Left kidney (tissue), 2 donors: ENCODE results near the gene VTN. TPM values are rescaled to one million over a fixed set of nuclear protein-coding genes. Genes with fewer than 3 reads are reported as not detected.
"Not testable (repeated sequence)": the region's sequence is repeated elsewhere in the genome, so short reads cannot be mapped to it uniquely, and the experiment has no call there.

Experiments
- DNase-seq: peaks from one replicate; pipeline ENCODE4 v3.0.0-alpha.2; 2013
- polyA plus RNA-seq: library from polyadenylated mRNA; unstranded; fragments of 120-200 nt; gene quantifications from one replicate; pipeline ENCODE4 v1.2.1, GENCODE V29; 2013; ENCODE audit not compliant: insufficient read length

VTN gene
- polyA plus RNA-seq, 1 donor: 20.5 TPM

DNA sequence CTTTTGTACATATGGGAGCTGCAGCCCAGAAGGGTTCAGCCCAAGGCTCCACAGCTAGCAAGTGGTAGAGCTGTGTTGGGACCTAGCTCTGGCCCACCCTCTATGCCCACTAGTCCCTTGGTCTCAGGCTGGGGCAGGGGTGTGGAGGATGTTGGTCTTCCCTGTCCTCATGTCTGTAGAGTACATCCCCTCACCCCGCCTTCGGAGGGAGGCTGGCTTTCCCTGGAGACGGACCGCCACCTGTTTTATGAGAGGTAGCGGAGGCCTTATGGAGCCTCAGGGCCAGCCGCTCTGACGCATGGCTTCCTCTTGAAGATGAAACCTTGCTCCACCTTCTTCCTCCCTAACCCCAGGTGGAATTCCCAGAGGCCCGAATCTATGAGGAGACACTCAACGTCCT, 26.1 kb downstream of the VTN start:
- DNase-seq: no peak

DNA sequence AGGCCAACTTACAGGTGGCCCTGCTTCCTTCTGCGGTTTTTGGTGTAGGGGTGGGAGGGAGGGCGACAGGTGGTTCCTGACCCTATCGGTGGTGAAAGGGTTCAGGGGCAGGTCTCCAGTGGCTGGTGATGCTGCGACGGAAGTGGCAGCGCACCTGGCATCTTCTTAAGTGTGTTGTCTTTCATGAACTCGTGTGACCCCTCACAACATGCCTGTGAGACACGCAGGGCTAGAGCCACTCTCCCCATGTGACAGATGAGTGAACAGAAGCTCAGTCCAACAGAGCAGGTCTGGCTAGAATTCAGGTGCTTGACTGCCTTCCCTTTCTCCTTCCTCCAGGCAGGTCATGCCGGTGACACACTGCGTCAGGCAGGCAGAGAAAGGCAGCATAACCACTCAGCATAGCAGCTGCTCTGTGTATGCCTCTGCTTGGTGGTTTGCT, 26.6 kb downstream of the VTN start:
- no peak for DNase-seq

DNA sequence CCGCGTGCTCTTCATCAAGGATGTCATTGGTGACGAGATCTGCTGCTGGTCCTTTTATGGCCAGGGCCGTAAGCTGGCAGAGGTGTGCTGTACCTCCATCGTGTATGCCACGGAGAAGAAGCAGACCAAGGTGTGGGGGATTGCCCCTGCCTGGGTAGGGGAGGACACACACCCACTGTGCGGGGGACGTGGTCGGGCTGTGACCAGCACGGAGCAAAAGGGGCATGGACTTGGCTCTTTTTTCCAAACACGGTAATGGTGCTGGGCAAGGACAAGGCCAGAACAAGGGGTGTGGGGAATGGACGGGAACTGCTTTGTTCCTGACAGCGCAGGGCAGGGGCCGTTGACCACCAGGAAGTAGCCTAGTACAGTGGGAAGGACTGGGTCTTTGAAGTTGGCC, 27.8 kb downstream of the VTN start:
- DNase-seq: no peak

DNA sequence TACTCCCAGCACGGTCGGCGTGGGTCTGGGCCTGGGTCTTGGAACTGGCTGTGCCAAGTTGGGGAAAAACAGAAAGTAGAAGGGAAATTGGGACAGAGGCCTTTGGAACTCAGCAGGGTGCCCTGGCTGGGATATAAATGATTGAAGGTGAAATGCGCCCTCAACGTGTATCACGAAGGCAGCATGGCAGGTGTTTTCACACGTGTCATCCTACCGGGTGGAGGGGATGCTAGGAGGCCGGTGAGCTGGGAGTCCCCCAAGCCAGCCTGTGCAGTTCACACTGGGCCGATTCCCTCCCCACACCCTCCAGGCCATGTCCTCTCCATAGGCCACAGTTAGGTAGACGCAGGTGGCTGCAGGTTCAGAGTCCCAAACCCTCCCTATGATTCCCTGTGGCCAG, 28.6 kb downstream of the VTN start:
- no peak for DNase-seq

DNA sequence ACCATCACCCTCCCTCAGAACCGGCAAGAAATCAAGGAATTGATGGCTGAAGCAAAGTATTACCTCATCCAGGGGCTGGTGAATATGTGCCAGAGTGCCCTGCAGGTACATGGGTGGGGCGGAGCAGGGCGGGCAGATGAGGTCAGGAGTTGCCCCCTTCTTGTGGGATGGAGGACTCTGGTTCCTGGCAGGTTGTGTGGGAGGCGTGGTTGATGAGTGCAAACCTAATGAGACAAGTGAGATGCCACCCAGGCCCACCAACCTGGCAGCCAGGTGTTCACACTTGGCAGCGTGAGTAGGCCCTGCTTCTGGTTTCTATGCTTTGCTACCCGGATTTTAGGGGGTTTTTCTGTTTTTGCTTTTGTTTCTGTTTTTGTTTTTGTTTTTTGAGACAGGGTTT, 29.7 kb downstream of the VTN start:
- no peak for DNase-seq

DNA sequence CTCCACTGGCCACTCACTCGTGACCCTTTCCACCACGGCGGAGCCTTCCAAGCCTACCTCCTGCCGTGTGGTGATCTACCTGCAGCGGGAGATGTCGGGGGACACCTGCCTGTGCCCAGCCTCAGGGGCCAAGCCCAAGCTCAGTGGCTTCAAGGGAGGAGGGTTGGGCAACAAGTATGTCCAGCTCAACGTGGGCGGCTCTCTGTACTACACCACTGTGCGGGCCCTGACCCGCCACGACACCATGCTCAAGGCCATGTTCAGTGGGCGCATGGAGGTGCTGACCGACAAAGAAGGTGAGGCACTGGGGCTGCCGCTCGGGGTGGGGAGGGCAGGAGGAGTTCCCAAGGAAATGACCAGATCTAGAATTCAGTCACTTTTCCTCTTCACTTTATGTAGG, 30.7 kb downstream of the VTN start:
- DNase-seq: no peak

DNA sequence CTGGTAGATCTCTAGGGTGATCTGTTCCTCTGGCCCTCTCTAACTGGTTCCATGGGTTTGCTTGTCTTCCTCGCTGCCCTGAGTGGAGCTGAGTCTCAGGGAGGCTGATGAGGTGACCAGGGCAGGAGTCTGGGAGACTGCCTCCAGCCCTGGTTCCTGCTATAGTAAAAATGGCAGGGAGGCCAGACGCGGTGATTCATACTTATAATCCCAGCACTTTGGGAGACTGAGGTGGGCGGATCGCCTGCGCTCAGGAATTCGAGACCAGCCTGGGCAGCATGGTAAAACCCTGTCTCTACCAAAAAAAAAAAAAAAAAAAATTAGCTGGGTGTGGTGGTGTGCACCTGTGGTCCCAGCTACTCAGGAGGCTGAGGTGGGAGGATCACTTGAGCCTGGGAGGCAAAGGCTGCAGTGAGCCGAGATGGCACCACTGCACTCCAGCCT, 31.3 kb downstream of the VTN start:
- not testable (repeated sequence) for DNase-seq

DNA sequence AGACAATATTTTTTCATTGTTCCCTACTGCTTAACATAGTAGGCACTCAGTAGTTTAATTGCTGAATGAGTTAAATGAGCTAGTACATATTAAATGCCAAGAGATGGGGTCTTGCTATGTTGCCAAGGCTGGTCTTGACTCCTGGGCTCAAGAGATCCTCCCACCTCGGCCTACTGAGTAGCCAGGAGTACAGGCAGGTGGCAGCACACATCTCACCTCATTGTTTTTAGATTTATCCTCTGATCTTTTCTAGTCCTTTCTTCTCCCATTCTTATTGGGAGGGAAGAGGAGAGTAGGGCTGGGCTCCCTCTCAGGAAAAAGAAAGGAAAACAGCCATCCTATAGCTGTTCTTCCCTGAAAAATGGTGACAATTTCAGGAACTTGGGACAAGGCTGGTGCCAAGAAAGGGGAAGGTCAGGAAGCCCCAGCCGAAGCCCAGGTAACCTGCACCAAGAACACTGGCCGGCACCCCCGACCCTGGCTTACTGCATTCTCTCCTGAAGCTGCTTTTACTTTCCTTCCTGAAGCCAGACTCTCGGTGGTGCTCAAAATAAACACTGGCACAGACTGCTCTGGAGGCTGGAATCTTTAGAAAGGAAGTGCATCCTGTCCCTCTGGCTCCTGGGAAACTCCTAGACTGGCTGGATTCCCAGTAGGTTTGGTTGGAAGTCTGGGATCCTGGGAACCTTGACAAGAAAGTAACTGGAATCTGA, 31.9 kb downstream of the VTN start:
- no peak for DNase-seq

DNA sequence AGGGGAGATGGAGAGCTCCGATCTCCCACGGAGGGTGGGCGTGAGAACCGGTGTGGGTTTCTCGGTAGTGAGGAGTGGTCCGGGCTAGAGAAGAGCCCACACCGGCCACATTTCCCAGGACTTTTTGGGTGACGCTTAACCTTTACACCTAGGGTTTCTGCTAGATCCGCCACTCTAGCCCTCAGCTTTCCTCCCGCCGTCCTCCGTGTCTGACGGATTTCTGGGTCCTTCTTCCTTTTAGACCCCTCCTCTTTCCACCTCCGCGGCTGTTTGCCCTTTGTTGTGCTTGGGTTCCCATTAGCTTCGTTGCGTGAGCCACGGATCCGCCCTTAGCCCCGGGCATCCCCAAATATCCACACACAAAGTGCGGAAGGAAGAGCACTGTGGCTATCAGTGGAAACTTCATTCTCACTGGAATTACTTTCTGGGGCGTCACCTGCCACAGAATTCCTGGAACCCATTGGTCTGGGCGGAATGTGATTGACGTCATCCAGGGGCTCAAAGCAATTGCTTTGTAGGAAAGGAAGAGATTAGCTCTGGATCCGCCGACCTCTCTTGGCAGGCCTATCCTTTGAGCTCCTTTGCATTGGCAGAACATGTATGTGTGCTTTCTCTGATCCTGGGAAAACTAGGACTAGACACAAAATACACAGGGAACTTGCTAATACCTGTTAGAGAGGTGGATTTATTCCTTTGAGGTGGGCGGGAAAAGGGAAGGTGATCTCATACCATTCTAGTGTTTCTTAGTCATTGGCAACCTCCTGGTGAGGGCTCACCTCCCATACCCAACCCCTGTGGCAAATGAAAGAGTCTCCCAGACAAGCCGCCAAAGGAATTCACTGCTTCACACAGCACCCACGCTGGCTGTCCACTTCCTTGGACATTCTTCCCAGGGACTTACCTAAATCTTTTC, 33.9 kb downstream of the VTN start:
- peak; percentile 76 for DNase-seq

DNA sequence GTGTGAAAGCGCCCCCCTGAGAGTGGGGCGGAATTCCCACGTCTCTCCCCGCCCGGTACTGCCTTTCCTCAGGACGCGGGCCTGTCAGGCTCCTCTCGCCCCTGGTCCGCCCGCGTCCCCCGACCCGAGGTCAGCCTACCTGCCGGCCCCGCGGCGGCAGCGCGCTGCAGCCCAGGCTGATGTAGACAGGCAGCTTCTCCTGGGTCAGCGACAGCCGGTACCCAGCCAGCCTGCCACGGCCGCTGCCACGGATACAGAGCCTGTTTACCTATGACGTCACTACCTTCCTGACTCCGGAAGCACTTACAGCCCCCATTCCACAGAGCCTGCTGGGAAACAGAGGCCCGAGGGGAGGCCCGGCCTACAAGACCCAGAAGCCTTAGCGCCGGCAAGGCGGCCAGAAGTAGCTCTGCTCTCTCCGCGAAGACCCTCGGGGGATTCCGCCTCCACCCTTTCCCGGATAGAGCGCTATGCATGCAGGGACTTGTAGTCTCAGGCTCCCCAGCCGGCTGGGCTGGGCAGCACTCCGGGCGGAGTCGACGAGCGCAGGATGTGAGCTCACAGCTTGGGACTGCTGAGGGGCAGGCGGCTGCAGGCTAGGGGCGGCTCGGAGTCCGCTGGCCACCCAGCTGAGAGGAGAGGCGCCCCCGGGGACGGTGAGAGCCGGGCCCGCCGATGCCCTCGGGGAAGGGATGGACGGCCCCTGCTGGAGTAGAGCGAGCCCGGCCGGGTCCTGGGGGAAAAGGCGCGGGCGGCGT, 34.7 kb downstream of the VTN start, which contains the start of the genes IFT20 and TNFAIP1:
Gene IFT20 (minus strand): TSS at position 272 of the 758 bp plus-strand sequence. CDS start 3,487 bp downstream, outside the sequence.
Gene TNFAIP1 (plus strand): TSS at position 561 of the 758 bp plus-strand sequence. CDS start 3,761 bp downstream, outside the sequence.
- DNase-seq: peak; percentile 99

DNA sequence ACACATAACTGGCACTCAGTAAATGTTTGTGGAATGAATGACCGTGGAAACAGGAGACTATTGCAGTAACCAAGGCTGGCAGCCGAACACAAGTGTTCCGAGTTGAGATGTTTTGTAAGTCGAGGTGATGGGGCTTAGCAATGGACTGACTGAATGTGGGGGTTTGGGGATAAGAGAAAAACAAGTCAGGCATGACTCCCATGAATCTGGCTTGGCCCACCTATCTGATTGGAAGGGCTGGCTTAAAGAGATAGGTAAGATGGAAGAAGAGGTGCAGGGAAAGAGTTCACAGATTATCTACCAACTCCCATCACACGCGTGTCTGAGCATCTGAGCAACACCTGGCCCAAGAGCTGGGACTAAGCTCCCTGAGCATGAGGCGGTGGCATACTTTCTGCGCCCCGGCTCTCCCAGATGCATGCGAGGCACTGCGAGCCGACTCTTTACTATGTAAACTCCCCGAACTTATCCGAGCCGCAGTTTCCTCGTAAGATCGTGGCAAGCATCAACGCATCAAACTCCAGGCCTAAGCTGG, 35.4 kb downstream of the VTN start:
- DNase-seq: no peak

DNA sequence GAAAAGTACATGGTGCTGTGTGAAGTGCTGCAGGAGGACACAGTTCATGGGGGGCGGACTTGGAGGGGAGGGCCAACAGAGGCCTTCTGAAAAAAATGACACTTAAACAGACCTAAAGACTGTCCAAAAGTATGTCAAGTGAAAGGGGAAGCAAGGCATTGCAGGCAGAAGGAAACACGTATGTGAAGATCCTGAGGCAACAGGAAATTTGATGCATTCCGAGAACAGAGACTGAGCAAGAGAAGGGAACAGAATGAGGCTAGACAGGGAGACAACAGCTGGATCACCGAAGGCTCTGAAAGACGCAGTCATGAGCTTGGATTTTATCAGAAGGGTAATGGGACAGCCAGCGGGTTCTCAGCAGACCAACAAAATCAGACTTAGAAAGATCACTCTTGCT, 35.9 kb downstream of the VTN start:
- DNase-seq: no peak

DNA sequence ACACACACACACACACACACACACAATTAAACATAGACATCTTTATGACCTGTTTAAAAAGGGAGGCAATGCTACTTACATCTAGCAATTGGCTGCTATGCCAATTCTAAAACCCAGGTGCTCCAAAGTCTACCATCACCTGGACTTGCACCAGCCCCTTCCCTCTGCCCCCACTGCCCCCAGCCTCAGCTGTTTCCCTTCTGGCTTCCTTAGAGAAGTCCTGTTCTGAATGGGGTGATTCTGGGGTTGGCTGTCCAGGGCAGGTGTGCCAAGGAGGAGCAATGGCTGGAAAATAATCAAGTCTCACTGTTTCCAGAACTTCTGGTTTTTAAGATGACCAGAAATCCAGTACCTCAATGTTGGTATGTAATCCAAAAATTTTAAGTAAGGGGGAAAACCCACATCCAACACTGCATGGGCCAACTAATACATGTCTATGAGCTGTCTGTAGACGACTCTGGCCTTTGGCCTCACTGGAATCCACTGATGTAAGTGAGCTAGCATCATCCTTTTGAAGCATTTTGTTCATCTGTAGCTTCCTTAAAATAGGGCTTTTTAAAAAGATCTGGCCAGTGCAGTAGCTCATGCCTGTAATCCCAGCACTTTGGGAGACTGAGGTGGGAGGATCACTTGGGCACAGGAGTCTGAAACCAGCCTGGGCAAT, 36.9 kb downstream of the VTN start:
- no peak for DNase-seq

DNA sequence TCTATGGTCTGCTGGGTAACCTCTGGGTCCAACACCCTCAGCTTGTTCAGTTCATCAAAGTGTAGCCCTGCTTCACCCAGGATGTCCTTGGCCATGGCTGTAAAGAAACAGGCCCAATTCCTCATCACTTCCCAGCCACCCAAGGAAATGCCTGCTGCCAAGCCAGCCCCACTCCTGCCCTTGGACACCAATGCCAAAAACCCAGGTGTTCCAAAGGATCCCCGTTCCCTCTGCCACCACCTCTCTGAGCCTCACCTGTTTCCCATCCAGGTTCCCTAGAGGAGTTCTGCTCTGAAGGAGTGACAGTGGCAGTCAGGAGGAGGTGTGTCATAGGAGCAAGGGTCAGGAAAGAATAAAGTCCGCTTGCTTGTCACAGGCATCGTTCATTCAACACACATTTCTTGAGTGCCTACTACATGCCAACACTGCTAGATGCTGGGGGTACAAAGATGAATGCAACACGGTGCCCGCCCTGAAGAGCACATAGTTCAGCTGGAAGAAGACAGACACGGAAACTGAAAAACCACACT, 38.2 kb downstream of the VTN start:
- DNase-seq: no peak

DNA sequence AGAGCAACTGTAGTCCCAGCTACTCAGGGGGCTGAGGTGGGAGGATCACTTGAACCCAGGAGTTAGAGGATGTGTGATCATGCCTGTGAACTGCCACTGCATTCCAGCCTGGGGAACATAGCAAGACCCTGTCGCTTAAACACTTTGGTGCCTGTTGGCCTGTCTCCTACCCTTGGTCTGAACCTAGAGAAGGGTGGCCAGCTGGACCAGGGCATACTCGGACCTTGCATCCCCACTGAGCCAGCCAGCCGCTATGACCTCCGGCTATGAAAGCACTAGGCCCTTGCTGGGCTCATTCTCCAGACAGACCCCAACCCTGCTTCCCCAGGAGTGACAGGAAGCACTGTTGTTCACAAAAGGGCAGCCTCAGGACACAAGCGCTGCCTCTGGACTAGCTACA, 39.4 kb downstream of the VTN start:
- DNase-seq: no peak

DNA sequence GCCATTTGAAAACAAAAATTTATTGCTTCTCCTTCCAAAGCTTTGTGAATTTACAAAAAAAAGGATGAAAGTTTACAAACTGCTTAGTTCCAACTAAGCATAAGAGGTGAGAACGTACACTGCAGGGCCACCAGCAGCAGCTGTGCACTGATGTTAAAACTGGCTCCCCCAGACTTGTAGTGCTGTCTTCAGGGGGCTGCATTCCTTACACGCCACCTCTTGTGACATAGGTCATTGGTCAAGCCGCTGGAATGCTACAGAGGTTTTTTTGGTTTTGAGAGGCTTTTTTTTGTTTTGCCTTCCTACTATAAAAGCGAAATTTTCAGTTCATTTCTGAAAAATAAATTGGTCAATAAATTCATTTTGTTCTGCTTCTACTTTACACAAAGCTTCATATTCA, 41.8 kb downstream of the VTN start:
- no peak for DNase-seq

DNA sequence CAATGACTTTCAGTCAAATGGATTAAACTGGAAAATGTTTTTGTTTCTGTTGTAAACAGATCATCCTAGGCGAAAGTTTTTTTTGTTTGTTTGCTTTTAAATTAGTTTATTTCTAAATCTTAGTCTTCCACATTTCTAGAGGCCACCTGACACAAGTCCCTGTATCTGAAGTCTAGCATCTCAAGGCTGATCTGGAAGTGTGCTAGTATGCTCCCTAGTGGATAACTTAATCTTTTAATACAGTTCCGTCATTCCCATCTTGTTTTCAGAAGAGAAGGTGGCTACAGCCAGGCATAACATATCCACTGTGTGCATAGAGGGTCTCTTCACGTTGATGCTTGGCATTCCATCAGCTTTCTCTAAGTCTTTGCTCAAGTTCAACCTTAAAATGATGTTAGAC, 42.4 kb downstream of the VTN start:
- DNase-seq: no peak

DNA sequence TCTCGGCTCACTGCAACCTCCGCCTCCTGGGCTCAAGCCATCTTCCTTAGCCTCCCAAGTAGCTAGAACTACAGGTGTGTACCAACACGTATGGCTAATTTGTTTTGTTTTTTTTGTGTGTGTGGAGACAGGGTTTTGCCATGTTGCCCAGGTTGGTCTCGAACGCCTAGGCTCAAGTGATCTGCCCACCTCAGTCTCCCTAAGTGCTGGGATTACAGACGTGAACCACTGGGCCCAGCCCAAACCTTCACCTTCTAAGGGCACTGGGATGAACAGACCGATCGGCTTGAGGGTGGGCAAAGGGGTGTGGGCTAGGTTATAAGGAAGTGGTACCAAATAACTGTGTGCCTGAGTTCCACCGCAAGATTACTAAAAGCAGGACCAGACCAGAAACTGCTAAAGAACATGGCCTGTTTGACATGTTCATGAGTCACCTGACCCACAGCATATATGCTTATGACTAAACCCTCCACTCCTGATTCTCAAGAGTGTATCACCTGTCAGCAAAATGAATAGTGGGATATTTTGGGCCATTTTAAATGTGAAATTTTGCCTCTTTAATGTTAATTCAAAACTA, 43.0 kb downstream of the VTN start:
- DNase-seq: no peak

DNA sequence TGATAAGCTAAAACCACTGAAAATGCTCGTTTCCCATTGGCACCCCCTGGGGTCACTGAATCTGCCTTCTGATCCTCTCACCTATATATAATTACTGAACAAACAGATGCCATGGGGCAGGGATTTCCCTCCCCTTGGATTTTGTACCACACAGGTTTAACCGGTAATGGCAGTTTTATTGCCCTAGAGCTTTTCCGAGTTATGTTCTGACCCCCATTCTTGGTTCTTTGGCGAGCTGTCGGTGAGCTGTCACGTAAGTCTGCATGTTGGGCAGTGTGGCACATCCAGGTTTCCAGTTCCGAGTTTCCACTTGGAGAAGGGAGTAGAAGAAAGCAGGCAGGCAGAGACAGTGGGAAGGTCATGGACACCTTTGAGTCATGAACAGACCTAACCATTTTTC, 44.0 kb downstream of the VTN start:
- DNase-seq: no peak

DNA sequence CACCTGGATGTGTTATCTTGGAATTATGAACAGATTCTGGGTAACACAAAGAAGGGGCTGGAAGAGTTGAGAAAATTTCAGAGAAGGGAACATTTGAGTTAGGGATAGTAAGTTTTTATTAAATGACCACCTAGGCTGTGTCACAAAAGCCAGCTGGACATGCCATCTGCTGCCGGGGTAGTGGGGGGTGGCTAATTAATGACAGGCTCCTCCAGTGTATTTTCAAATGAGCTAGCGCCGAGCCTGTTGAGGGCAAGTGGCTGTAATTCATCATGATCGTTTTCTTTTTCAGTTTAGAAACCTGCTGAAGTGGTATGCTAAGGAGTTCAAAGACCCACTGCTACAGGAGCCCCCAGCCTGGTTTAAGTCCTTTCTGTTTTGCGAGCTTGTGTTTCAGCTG, 44.9 kb downstream of the VTN start:
- DNase-seq: no peak

DNA sequence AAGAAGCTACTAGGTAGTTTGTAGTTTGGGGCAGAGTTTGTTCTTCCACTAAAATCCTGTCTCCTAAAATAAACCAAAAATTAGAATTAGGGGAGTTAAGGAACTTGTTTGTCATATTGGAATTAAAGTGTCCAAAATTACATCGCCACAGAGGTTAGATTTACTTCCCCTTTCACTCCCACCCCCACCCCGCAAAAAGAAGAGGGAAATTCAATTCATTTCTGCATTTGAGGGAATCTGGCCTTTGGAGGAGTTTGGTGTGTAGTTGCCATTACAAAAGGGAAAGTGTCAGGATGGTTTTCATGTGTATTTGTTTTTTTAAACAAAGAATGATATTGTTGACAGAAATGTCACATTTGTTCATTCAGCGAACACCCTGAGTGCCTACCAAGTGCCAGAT, 45.3 kb downstream of the VTN start:
- no peak for DNase-seq
